NK-92 (cell line): ENCODE data around the gene TBATA.

Source experiments
- DNase-seq: peaks from one replicate; lab custom pipeline; 2025; ENCODE audit not compliant: unreplicated experiment; lab: John Stamatoyannopoulos, UW

Gene TBATA

DNA sequence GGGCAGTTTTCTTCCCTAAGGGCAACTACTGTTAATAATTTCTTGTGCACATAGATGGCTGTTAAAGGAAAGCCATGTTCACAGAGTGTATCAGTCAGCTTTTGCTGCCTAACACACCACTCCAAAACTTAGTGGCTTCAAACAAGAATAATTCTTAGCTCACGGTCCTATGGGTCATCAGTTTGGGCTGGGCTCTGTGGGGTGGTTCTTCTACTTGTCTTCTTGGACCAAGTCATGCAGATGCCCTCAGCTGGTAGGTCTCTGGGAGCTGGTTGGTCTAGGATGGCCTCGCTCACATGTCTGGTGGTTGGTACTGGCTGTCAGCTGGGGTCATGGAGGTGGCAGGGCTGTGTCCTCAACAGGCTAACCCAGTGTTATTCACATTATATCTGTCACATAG, 39.6 kb downstream of the TBATA start:
- no peak for DNase-seq

DNA sequence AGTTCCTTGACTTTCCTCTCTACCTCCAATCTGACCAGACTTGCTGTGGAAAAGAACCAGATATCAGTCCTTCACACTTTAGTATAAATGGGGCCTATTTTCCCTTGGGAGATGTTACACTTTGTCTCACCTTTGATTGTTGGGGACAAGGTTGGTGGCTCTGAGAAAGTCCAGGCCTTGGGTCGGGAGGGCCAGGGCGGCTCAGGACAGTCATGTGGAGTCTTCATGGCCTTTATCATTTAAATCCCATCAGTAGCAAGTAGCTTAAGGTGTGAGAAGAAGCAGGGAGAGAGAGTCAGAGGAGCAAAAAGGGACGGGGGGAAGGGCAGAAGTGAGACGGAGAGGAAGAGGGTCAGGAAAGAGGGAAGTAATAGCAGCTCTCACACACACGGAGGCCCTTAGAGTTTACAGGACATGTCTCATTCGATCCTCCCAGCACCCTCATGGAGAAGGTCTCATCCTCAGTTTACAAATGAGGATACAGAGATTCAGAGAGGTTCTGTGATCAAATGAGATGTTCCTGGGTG, 40.5 kb downstream of the TBATA start:
- no peak for DNase-seq

DNA sequence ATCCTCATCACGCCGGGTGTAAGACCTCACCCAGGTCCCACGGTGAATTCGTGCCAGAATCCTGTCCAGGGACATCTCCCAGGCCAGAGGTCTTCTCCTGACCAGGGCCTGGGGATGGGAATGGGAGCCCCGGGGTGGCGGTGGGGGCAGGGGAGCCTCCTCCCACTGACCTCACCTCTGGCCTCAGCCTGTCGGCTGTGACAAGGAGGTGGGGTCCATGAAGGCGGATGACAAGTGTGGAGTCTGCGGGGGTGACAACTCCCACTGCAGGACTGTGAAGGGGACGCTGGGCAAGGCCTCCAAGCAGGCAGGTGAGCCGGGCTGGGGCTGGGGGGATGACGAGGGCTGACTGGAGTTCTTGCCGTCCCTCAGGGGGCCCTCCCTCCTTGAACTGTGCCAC, 41.3 kb downstream of the TBATA start:
- DNase-seq = no peak

DNA sequence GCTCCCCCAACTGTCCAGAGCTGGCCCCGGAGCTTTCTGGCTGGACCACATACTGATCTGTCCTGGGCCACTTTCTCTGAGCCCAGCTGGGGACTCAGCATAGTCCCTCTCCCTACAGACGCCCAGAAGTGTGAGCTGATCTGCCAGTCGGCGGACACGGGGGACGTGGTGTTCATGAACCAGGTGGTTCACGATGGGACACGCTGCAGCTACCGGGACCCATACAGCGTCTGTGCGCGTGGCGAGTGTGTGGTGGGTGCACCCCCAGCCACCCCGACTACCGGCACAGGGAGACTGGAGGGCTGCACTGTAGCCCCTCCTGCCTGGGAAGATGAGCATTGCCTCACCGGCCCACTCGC, 41.8 kb downstream of the TBATA start:
- no peak for DNase-seq

DNA sequence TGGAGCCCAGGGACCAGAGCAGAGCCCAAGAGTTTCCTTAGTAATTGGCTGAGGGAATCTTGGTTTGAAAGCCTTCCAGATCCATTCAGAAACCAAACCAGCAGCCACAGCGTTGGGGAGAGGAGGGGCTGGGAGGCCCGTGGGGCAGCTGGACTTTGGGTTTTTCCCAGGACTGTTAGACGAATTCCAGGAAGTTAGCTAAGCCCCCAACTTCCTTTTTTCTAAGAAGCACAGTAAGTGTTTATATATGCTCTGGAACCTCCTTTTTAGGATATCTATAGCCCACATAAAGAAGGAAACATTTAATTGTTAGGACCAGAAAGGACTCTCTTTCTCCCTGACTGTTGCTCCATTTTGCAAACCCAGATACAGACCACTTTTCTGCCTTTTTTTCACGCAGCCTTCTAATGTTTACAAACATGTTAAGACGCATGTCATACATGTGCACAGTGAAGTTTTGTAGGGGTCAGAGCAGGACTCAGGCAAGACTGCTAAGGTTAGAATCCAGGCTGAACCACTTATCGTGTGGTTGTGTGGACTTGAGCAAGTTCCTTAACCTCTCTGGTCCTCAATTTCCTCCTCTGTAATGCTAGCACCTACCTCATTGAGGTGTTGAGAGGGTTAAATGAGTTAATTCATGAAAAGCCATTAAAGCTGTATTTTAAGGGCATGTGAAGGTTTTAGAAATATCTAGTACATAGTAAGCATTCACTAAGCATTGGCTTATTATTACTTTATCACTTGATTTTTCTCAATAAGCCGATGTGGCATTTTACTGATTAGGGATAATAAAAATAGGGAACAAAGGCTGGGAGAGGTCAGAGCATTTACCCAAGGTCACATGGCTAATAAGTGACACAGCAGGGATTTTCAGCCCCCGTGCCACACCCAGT, 42.4 kb downstream of the TBATA start:
- DNase-seq = no peak

DNA sequence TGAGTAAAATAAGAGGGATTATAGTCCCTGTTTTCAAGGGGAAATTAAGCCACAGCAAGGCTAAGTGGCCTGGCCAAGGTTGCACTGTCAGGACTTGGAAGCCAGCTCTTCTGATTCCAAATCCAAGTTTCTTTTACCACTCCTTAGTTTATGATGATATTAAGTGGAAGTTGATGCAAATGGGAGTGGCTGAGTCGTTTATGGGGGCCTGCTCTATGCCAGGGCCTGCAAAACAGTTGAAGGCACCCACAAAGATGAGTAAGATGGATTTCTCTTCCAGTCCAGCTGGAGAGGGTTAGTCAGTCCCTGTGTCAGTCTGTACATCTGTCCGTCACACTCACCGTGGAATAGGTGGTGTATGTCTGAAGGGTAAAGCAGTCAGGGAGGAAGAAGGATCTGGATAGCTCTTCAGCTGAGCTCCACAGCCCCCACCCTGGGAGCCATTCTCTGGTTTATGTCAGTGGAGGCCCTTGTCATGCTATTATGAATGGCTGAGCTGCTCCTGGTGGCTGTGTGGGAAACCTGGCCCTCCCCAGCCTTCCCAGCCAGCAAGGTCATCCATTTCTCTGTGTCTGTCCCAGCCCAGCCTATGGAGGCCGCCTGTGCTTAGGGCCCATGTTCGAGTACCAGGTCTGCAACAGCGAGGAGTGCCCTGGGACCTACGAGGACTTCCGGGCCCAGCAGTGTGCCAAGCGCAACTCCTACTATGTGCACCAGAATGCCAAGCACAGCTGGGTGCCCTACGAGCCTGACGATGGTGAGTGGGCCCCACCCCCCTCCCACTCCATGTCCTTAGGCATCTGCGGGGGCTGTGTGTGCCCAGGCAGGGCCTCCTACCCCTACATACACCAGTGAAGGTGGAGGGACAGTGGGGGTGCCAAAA, 44.5 kb downstream of the TBATA start:
- no peak for DNase-seq

DNA sequence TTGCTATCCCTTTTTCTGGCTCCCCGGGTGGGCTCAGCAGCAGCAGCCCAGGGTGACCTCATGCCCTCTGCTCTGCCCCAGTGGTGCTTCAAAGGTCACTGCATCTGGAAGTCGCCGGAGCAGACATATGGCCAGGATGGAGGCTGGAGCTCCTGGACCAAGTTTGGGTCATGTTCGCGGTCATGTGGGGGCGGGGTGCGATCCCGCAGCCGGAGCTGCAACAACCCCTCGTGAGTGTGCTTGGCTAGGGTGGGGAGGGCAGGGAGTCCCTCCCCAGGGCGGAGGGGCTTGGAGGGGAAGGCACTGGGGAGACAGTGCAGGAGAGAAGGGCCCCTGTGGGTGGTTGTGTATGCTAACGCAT, 46.4 kb downstream of the TBATA start:
- no peak for DNase-seq

DNA sequence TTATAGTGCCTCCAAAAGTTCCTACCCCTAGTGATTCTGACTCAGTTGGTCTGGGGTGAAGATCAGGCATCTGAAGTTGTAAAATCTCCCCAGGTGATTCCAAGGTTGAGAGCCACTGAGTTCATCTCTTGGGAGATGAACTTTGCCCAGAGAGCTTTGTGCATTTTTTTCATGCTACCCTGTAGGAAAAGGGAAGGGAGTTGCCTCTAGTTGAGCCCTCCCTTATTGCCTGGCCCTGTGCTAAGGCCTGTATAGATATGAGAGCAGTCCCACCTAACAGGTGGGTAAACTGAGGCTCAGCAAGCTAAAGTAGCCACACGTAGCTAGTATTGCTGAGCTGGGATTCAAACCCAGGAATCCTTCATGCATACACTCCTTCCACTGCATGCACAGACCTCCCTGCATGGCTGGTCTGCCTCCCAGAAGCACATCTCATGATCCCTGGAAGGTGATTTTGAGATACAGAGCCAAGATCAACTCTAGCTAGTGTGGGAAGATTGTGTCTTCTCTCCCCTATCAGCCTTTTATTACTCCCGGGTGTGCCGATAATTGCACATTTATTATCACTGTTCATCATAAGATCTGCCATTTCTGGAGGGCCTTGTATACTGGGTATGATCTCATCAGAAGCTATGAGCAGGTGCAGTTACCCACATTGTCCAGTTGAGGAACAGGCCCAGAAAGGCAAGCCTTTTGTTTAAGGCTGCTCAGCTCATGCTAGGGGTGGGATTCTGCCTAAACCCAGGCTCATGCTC, 47.0 kb downstream of the TBATA start:
- DNase-seq = no peak

DNA sequence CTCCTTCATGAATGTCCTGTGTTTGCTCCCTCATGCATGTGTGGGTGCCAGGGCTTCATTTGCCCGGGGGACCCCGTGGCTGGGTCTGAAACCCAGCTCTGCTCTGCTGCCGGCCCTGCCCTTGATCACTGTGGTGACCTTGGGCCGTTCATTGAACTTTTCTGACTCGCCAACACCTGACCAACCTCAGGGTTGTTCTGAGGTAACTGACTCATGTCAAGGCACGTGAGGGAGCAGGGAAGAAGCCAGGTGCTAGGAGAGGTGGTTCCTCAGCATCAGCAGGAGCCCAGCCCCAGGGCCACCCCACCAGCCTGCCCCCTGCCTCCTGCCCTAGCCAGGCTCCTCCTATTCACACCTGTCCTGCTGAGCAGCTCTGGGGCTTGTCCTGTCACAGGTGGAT, 47.9 kb downstream of the TBATA start:
- DNase-seq = no peak

DNA sequence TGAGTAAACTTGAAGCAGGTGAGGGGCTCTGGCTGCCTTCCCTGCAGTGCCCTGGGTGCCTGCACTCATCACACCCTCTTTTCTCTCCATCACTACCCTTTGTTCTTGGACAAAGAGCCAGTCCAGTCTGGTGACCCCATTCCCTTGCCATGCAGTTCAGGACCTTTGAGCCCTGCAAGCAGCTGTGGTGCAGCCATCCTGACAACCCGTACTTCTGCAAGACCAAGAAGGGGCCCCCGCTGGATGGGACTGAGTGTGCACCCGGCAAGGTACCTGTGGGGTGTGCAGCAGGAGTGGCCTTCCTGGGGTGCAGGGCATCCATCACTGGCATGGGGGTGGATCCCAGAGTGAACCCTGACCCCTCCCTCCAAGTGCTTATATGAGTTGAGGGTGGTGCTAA, 48.7 kb downstream of the TBATA start:
- no peak for DNase-seq

DNA sequence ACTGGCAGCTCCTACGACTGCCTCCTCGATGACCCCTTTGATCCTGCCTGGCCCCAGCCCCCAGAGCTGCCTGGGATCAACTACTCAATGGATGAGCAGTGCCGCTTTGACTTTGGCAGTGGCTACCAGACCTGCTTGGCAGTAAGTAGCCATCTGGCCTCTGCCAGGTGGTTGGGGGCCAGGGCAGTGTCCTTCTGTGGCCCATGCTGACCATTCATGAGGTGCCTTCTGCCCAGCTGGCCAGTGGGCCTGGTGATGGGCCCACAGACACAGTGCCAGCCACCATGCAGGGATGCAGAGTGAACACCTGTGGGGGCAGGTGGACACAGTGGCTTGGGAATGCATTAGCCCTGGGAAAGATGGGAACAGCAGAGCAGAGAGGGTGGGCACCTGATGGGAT, 50.0 kb downstream of the TBATA start:
- no peak for DNase-seq

DNA sequence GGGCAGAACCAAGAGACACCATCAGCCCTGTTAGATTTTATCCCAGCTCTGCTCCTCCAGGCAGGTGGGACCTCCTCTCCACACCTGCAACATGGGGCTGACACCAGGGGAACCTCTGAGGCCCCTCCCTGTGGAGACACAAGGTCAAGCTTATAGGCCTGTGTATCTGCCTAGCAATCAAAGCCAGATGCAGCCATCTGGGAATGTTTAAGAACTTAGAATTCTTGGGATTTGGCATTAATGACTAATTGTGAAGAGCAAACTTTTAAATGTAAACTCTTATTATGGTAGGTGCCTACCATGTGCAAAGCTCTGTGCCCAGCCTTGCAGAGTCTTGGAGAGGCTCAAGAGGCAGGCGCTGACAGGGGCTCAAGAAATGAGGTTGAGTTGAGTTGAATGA, 52.1 kb downstream of the TBATA start:
- DNase-seq = no peak

DNA sequence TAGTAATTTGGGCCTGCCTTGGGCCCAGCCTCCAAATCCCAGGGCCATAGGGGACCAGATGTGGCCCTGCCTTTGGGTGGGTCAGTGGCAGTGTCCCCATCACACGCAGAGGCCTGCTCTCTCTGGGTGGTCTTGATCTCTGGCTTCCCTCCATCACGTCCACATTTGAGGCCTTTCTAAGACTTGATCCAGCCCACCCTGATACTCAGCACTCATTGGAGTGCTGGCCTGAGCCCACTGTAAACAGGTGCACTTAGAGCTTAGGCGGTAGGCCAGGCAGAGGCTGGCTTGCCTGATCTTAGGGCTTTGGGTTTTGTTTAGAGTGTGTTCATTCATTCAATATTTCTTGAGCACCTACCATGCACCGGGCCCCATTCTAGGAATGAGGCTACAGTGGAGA, 52.6 kb downstream of the TBATA start:
- no peak for DNase-seq

DNA sequence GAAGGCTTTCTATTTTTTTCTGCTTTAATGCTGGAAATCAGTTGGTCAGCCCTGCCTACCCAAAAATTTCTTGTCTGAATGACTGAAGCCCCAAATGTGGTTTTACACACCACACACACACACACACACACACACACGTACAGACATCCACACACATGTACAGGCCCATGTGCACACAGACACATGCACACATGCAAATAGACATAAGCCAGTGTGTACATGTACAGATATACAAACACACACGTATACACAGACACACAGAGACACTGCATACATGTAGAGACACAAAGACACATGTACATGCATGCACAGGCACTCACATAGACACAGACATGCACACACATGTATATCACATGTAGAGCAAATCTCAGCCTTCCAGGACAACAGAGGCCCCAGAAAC, 54.2 kb downstream of the TBATA start:
- no peak for DNase-seq

DNA sequence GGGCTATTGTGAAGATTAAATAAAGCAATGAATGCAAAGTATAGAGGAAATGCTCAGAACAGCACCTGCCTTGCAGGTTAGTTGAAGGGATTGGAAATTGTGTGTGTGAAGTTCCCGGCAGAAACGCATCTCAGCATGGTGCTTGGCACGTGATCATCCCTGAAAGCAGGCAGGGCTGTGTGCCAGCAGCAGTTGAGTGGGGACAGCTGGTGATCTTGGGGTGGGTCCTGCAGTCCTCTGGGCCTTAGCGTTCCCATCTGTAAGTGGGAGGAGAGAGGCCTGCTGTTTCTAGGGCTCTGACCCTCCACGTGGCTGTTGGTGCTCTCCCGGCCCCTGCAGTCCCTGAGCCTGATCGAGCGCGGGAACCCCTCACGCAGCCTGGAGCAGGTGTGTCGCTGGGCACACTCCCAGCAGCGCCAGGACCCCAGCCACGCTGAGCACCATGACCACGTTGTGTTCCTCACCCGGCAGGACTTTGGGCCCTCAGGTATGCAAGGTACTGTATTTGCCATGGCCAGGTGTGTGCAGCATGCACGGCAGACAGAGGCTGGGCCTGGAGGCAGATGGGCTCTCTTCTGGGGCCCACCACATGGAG, 55.3 kb downstream of the TBATA start:
- DNase-seq = no peak

DNA sequence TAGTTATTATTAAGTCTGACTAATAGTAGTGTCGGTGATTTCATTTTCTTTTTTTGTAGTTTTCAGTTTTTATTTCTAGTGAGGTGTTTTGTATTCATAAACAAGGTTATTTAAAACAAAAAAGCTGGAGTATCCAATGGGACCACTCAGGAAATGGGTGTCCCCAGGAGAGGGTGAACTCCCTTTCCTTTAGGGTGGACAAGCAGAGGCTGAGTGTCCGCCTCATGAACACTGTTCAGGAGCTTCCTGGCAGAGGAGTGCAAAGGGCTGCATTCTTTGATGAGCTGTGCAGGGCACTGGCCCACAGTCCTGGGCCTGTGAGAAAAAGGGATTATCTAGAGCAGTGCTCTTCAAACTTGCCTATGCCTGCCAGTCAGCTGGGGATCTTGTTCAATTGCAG, 56.8 kb downstream of the TBATA start:
- DNase-seq = no peak

DNA sequence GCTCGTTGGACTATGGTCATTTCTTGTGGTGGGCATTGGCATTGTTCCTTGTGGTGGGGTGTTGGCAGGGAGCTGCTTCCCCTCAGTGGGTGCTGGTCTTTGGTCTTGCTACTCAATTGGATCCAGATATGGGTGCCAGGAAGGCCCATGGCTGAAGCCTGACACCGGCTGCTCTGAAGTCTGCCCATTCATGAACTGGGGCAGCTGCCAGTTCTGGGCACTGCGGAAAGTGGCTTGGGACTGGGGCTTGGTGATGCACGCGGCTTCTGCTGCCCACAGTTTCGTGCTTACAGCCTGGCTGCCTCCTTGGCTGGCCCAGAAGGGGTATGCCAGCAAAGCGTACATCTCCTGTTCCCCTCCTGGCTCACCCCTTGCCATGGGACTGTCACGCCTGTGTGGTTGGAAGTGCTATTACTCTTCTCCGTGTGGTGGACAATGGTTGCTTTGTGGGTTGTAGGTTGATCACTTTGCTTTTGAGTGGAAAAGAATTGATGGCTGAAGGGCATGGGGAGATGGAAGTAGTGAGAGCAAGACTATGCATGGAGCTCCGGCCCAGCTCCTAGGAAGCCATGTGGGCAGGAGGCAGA, 58.2 kb downstream of the TBATA start:
- DNase-seq = no peak

DNA sequence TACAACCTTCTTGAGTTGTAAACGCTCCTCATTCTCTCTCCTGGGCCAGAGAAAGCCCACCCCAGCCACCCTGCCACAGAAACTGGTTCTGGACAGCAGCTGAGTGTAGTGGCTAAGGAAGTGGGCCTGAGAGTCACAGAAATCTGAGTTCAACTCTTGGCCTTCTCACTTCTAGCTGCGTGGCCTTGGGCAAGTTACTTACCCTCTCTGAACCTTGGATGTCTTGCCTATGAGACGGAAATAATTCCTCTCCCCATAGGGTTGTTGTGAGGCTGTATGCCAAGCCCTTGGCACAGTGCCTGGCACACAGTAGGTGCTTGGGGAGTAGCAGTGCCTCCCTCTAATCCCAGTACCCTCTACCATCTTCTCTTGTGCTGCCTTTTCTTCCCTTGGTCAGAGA, 61.4 kb downstream of the TBATA start:
- DNase-seq = no peak

DNA sequence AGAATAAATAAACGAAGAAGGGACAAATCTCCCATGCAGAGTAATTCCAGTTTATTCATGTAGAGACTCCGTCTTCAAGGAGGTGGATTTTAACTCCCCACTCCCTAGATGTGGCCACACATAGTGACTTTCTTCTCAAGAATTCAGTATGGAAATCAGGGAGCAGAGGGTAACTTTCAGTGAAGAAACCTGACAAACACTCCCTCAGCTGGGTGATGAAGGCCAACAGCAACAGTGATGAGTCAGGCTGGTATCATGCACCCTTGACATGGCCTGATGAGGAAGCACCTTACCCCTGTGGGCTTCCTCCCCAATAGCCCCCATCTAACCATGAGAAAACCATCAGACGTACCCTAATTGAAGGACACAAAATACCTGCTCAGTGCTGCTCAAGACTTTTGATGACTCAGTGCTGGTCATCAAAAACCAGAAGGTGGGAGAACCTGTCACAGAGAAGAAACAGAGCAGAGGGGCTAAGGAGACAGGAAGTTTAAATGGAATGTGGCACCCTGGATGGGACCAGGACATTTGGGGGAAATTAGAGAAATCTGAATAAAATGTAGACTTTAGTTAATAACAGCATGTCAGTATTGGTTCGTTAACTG, 62.3 kb downstream of the TBATA start:
- DNase-seq = no peak
